GM18868 (cell line): Measurements from ENCODE around the gene B3GALT6.

Experiments
- ATAC-seq: cut with Tn5 transposase; IDR thresholded peaks from one replicate; pipeline ENCODE4 v1.9.1; 2021; ENCODE audit warnings: mild to moderate bottlenecking, moderate library complexity; ENCODE audit not compliant: unreplicated experiment

Gene B3GALT6

DNA sequence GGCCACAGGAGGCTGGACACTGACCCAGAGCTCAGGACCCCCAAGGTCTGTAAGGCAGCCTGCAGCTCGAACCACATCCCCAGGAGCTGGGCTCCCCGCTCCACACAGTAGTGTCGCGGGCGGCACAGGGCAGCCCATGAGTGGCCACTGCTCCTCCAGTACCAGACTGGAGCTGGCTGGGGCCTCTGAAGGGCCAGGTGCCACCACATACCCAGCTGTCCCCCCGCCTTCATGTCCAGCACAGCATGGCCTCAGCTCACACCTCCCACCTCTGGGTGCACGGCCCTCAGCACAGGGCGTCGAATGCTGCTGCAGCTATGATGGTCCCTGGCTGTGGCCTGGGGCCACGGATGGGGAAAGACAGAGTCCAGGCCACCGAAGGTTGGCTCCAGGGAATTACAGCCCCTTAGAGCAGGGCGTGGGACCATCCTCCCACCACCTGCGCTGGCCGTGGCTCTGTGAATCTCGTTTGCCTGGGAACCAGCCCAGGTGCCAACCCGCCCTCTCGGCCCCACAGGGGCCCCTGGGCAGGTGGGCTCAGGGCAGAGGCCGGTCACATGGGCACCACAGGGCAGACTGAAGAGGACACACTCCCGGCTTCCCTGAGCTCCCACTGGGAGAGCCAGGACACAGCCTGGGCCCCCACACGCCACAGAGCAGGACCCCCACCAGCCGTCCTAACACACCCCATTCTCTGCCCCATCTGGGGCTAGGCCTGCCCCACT, 16.0 kb upstream of the B3GALT6 start:
- no peak for ATAC-seq

DNA sequence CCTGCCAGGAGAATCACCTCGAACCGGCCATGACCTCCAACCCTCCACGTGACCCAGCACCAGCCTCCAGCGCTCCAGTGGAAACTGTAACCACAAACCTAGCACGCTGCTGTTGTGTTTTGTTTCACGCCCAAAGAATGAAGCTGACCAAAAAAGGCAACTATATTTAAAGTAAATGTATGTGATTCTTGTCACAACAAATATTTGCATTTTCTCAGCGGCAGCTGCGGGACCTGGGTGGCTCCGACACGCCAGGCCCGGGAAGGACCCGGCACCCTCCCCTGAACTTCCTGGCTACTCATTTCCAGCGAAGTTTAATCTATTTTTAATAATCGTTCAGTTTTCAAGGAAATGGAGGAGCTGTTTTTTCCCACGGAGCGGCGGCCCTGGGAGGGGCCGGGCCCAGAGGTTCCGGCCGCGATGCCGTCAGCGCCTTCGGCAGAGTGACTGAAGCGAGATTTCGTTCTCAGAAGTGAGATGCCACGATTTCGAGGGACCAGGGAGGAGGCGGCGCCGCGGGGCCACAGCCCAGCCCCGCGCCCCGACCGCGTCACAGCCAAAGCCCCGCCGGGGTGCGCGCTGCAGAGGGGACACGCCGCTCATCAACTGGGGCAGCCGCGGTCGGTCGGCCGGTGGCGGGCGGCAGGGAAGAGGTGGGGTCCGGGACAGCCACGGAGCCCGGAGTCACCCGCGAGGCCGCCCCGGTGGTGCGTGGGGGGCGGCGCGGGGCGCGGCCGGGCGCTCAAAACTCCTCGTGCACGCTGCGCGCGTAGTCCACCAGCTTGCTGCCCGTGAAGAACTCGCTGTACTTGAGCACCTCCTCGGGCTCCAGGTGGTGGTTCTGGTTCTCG, 15.0 kb upstream of the B3GALT6 start:
- no peak for ATAC-seq

DNA sequence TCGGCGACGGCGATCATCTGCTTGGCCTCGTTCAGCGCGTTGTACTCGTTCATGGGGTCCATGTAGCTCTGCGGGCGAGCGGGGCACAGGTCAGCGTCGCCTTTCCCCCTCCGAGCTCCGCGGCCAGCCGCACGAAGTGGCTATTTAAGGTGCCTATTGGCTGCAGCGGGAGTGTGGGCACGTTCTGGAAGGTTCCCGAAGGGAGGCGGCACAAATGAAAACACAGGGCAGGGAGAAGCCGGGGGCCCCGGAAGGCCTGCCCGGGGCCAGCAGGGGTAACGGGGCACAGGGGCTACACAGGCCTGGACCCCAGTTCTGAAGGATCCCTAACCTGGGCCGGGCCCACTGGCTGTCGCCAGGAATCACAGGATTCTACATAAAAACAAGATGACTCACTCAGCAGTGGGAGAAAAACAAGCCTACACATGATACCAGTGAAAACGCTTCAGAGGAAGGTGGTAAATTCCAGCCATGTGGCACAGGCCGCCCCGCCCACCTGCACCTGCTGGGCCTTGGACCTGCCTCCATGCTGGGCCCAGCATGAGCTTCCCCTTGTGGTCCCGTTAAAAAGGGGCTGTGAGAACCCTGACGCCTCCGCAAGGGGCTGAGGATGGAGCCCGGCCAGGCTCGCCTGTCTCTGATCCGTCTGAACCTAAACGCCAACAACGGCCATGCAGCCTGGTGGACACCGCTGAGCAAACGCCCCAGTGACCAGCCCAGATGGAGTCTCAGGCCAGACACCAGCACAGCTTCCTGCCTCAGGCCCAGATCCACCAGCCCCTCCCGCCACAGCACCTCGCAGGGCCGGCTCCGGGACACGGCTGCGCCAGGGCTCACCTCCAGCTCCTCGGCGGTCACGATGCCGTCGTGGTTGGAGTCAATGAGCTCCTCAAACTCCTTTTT, 14.2 kb upstream of the B3GALT6 start:
- ATAC-seq = no peak

DNA sequence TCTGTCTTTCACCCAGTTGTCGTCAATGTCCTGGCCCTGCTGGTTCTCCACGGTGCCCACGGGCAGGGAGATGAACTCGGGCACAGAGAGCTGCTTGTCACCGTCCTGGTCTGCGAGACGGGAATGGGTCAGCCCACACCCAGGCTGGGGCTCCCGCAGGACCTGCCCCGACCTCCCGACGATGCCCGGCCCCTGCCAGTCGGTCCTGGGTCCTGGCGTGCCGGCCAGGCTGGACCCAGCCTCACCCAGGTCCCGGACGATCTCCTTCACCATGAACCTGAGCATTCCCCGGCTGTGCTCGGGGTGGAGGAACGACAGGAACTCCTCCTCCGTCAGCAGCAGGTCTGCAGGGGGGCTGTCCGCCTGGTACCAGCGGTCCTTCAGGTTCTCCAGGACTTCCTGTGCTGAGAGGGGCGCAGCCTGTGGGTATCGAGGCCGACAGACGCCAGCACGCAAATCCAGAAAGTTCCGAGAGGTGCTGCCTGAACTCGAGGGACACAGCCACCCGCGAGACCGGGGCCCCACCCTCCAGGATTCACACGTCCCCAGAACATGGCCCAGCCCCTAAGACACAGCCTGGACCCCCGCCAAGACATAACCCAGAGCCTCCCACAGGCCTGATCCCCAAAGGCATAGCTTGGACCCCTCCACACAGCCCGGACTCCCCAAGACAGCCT, 13.4 kb upstream of the B3GALT6 start:
- ATAC-seq = no peak

DNA sequence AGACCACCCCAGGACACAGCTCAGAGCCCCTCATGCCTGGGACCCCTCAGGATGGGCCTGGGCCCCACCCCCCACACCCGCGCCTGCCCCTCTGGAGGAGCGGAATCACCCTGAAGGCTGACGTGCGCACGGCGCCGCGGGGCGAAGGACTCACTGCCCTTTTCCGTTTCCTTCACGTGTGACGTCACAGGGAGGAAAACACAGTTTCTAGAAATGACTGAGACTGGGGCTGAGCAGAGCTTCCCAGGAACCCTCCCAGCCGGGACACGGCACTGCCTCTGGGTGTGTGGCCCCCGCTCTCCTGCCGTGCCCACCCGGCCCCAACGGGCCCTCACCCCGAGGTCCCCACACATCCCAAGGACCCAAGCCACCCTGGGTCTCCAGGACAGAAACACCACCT, 12.7 kb upstream of the B3GALT6 start:
- ATAC-seq = no peak

DNA sequence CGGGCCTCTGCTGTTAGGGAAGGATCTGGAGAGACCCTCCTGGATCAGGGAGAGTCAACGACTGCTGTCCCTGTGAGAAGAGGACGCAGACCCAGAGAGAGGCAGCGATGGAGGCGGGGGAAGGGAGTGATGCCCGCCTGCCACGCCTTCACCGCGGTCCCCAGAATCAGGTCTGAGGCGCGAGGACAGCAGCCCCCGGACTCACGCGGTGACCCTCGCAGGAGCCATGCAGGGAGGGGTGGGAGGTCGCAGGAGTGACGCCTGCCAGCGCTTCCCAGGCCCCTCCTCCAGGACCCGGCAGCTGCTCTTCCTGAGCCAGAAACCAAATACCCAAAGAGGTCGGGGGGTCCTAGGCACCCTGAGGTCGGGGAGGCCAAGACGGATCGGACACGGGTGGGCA, 11.8 kb upstream of the B3GALT6 start:
- ATAC-seq = no peak

DNA sequence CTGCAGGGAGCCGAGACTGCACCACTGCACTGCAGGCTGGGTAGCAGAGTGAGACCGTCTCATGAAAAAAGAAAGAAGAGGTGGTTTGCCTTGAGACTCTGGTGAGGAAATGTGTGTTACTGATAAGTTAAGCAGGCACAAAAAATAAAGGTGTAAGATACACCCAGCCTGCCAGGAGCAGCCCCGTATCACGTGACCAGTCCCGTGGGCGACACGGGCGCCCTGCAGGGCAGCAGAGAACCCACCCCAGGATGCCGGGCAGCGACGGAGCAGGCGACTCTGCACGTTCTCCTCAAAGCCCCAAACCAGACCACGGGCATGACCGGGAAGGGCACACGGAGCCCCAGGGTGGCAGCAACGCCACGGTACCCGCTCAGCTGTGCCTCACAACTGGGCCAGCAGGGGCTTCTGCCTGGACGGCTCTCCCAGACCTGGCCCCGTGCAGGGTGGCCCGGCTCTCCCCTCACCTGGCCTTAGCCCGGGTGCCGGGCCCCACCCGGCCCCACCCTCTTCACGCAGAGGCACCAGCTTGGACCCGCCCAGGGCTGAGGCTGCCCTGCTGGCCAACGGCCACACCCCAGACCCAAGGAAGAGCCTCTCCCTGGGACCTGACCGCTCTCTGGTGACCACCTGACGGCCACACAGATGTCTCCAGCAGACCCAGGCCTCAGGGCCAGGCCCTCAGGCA, 10.0 kb upstream of the B3GALT6 start:
- ATAC-seq = no peak

DNA sequence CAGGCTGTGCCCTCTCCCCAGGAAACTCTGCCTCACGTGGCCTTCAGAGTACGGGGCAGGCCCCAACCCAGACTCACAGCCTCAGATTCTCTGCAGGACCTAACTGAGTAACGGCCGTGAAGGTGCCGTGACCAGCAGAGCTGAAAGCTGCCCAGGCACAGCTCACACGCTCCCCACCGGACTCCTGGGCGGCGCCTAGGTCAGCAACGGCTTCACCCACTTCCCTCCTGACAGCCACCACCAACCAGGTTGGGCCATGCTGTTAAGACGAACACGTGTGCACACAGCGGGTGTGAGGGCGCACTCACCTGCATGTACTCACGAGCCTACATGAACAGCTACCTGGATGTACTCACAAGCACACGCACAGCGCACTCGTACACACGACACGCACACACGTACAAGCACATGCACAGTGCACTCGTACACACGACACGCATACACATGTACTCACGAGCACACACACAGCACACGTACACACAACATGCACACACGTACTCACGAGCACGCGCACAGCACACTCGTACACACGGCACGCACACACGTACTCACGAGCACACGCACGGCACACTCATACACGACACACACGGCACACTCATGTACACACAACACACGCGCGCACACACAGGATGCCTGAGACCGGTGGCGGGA, 9.3 kb upstream of the B3GALT6 start:
- no peak for ATAC-seq

DNA sequence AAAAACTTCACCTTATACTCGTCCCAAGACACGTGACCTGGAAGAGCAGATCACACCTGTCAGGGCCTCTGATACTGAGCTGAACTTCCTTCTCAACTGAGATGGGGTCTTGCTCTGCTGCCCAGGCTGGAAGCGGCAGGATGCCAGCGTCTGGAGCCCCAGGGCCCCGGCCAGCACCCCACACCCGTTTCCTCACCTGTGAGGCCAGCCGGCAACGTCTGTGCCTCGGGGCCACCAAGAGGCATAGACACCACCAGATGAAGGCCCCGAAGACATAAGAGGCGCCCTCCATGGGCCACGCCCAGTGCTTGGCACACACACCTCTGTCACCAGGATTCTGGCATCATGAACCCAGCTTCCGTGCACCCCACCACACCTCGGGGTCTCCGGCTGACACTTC, 8.7 kb upstream of the B3GALT6 start:
- no peak for ATAC-seq

DNA sequence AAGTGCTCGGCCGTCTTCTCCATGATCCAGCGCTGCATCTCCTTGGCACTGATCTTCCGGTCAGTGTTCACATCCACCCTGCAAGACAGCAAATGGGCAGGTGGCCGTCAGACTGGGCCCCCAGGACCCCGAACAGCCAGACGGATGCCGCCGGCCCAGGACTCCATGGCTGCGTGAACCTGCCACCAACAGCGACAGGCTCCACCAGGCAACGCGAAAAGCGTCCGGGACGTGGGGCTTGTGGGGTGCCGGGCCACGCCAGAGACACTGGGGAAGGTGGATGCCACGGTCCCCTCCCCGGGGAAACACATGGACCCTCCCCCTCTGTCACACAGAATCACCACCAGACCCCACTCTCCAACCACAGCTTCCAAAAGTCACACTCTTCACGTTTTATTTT, 8.1 kb upstream of the B3GALT6 start:
- no peak for ATAC-seq

DNA sequence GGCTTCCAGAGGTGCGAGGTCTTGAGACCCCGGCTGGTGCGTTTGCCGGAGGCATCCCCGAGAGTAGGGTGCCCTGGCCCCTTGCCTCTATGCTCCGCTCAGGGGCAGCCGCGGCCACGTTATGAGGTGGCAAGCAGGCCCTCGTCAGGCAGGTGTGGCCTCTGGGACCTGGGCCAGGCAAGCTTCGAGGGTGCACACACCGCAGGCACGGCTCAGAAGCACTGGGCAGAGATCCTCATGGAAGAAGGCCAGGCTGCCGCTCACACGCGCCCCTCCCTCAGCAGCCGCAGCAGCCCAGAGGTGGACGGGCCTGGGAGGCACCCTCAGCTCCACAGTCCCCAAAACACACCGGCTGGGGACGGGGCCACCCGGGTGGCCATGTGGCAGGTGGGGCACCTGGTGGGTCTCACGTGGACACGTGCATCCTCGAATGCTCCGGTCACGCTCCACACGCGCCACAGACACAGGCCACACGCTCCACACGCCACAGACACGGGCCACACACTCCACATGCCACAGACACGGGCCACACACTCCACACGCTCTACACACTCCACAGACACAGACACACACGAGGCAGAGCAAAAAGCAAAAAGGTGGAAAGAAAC, 6.7 kb upstream of the B3GALT6 start:
- ATAC-seq = no peak

DNA sequence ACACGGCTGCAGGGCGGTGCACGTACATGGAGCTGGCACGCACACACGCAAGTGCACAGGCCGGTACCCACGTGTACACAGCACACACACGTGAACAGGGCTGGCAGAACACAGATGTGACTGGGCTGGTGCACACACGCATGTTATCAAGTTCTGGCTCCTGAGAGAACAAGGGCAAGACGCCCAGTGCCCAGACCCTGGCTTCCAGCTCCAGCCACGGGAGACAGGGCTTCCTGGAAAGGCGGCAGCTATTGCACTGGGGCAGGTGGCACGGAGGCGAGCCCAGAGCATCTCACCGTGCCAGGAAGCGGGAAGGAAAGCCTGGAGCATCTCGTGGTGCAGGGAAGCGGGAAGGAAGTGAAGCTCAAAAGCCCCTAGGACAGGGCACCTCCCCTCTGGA, 6.1 kb upstream of the B3GALT6 start:
- no peak for ATAC-seq

DNA sequence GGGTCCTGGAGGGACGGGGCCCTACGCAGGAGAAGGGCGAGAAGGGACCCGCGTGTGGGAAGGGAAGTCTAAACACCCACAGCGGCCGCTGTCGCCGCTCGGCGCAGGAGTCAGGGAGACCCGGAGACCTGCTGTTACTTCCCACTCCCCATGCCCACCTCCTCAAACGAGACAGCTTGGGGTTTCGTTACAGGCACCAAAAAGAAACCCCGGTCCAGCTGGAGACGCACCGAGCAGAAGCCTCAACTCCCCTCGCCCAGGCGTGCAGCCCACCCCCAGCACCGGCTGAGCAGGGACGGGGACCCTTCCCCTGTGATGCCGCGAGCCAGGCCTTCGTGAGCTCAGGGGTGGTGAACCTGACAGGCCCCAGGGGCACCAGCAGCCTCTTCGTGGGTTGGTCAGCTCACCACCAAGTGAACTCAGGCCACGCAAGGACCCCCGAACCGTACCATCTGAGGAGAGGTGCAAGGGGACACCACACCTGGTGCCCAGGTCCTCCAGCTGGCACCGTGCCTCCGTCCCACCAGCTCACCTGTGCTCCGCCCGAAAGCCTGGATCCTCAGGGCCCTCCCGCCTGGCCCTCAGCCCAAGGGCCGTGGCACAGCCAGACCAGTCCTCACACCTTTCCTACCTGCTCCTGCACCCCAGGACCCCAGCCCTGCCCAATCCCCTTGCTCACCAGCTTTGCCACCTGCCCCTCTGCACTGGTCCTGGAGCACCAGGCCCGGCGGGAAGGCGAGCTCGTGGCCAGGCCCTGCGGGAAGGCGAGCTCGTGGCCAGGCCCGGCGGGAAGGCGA, 5.3 kb upstream of the B3GALT6 start:
- ATAC-seq = no peak

DNA sequence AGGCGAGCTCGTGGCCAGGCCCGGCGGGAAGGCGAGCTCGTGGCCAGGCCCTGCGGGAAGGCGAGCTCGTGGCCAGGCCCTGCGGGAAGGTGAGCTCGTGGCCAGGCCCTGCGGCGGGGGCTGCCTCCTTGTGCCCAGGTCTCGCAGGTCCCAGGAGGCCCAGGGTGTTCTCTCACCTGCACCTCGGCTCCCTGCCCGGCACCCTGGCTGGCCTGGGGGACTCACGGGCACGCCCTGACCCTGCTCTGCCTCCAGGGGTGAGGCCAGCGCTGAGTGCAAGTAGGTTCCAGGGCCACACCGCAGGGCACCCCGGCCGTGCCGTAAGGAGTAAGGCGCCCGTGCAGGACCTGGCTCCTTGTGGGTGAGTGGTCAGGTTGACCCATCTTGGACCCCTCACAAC, 4.7 kb upstream of the B3GALT6 start:
- no peak for ATAC-seq

DNA sequence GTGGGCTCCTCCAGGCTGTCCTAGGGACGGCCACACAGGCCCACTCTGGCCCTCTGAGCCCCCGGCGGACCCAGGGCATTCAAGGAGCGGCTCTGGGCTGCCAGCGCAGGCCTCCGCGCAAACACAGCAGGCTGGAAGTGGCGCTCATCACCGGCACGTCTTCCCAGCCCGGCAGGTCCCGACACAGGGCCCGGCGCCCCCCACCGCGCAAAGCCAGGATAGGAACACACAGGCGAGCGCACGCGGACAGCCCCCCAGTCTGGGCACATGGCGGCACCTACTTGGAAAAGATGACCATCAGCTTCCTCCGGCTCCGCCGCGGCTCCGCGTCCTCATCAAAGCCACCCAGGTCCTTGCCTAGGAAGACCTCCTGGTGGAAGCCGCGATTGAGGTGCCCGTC, 3.9 kb upstream of the B3GALT6 start:
- ATAC-seq = no peak

DNA sequence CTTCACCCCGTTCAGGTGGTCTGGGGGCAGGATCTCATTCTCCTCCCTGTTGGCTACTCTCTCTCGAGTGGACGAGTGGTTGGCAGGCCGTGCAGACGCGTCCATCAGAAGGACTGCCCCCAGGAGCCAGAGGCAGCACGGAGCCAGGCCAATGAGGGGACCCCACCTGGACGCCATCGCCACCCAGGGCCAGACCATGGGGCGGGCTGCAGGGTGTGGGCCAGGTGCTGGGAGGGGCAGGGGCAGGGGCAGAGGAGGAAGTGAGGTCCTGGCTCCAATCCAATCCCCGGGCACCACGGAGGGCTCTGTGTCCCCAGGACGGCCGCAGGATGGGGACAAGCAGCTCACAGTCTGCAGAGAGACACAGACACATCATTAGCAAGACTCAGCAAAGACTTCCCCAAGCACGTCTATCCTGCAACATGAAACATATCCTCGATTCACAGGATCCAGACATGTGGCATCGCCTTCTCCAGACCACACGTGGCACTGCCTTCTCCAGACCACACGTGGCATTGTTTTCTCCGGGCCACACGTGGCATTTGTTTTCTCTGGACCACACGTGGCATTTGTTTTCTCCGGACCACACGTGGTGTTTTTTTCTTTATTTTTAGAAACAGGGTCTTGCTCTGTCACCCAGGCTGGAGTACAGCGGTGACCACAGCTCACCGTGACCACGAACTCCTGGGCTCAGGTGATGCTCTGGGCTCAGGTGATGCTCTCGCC, 3.3 kb upstream of the B3GALT6 start:
- ATAC-seq = no peak

DNA sequence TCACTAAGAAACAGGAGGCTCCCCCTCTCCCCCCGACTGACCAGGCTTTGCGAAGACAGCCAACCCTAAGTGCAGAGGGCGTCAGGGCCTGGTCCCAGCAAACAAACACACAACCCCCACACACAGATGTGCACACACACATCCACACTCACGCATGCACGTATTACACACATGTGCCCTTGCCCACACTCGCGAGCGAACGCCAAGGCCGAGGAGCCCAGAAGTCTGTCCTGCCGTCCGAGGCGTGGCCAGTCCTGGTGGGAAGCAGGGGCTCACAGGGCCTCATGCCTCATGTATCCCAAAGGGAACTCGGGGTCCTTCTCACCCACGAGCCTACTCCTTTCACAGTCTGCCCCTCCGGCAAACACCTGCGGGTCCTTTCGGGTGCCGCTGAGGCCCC, 2.3 kb upstream of the B3GALT6 start:
- ATAC-seq = no peak
